DOHH2 (cell line): Measurements from ENCODE around the gene MR1.

ENCODE experiments used
- H3F3A ChIP-seq: fragments of 200-600 bp; sonication (generic), shearing (Covaris generic); 2 replicates; pipeline ENCODE4 v1.6.0; 2016; ENCODE audit warnings: antibody characterized with exemption, mild to moderate bottlenecking; ENCODE audit not compliant: control insufficient read depth, insufficient read depth
- H3K27ac ChIP-seq: fragments of 200-600 bp; sonication (generic); 2 replicates; pipeline ENCODE4 v1.5.1; 2014; ENCODE audit warnings: low read depth, mild to moderate bottlenecking, low read length, moderate library complexity
- H3K27me3 ChIP-seq: fragments of 200-600 bp; sonication (generic); 2 replicates; pipeline ENCODE4 v1.6.1; 2014; ENCODE audit warnings: mild to moderate bottlenecking, low read length, mixed read lengths; ENCODE audit not compliant: control insufficient read depth
- H3K36me3 ChIP-seq: fragments of 200-600 bp; sonication (generic); 2 replicates; pipeline ENCODE4 v1.6.1; 2014; ENCODE audit warnings: mild to moderate bottlenecking, low read length, moderate library complexity, mixed read lengths; ENCODE audit not compliant: control insufficient read depth
- H3K4me1 ChIP-seq: fragments of 200-600 bp; sonication (generic); 2 replicates; pipeline ENCODE4 v1.6.1; 2014; ENCODE audit warnings: mild to moderate bottlenecking, low read length, mixed read lengths; ENCODE audit not compliant: control insufficient read depth
- H3K4me2 ChIP-seq: fragments of 200-600 bp; sonication (generic); 2 replicates; pipeline ENCODE4 v1.6.0; 2014; ENCODE audit warnings: mild to moderate bottlenecking, low read length, moderate library complexity
- H3K4me3 ChIP-seq: fragments of 200-600 bp; sonication (generic); 2 replicates; pipeline ENCODE4 v1.5.1; 2014; ENCODE audit warnings: mild to moderate bottlenecking, low read length, mixed read lengths
- H3K79me2 ChIP-seq: fragments of 200-600 bp; sonication (generic); 2 replicates; pipeline ENCODE4 v1.6.1; 2014; ENCODE audit warnings: mild to moderate bottlenecking, low read length, mixed read lengths; ENCODE audit not compliant: control insufficient read depth
- H3K9me2 ChIP-seq: fragments of 200-600 bp; sonication (generic); replicated peaks from 2 replicates; pipeline ENCODE4 v1.6.1; 2014; ENCODE audit warnings: mild to moderate bottlenecking, low read length, mixed read lengths; ENCODE audit not compliant: control insufficient read depth
- H3K9me3 ChIP-seq: fragments of 200-600 bp; sonication (generic); 2 replicates; pipeline ENCODE4 v1.6.1; 2014; ENCODE audit warnings: antibody characterized with exemption, low read length, mixed read lengths; ENCODE audit not compliant: control insufficient read depth, insufficient read depth
- H4K20me1 ChIP-seq: fragments of 200-600 bp; sonication (generic); 2 replicates; pipeline ENCODE4 v1.6.0; 2014; ENCODE audit warnings: low read depth, mild to moderate bottlenecking, antibody characterized with exemption, low read length, moderate library complexity; ENCODE audit not compliant: control insufficient read depth, insufficient read depth
- CTCF ChIP-seq: fragments of 200-600 bp; sonication (generic); IDR thresholded peaks from one replicate; pipeline ENCODE4 v1.5.1; 2014; ENCODE audit warnings: antibody characterized with exemption, mild to moderate bottlenecking, low read depth, low read length; ENCODE audit not compliant: poor library complexity, severe bottlenecking
- EZH2phosphoT487 ChIP-seq: fragments of 200-600 bp; sonication (generic); IDR thresholded peaks from 2 replicates; pipeline ENCODE4 v1.6.1; 2017; ENCODE audit warnings: borderline replicate concordance, mild to moderate bottlenecking, antibody characterized with exemption, low read length, moderate library complexity, mixed read lengths

The MR1 gene

GRCh38 chr1:181061891-181062835 is 28.4 kb downstream of the MR1 start:
- TF ChIP-seq CTCF (no peak), EZH2phosphoT487 (no peak)
- Histone ChIP-seq H4K20me1 (no peaks in the 10 kb centered on the region), H3K27ac (peak overlapping the region; percentile 25; the same call in 1 of the 2 replicates), H3F3A (no peaks in the 10 kb centered on the region), H3K4me1 (peaks cover 17% of the 10 kb centered on the region), H3K79me2 (no peaks in the 10 kb centered on the region), H3K9me2 (no peaks in the 10 kb centered on the region), H3K4me2 (peak overlapping the region; percentile 54), H3K4me3 (peak overlapping the region; percentile 38), H3K9me3 (peaks cover 3% of the 10 kb centered on the region; the same call in 1 of the 2 replicates), H3K36me3 (no peaks in the 10 kb centered on the region), H3K27me3 (no peaks in the 10 kb centered on the region)

- H3K9me2 ChIP-seq, result no peaks in the 10 kb centered on the region
- no peak for TF ChIP-seq CTCF
- no peak for TF ChIP-seq EZH2phosphoT487
- no peaks in the 10 kb centered on the region for H4K20me1 ChIP-seq
- no peaks in the 10 kb centered on the region for H3K36me3 ChIP-seq
- peak overlapping the region; percentile 25; the same call in 1 of the 2 replicates for H3K27ac ChIP-seq
- no peaks in the 10 kb centered on the region for H3F3A ChIP-seq
- H3K4me2 ChIP-seq, result peak overlapping the region; percentile 54
- peaks cover 3% of the 10 kb centered on the region; the same call in 1 of the 2 replicates for H3K9me3 ChIP-seq
- H3K4me1 ChIP-seq, result peaks cover 17% of the 10 kb centered on the region
- peak overlapping the region; percentile 38 for H3K4me3 ChIP-seq
- no peaks in the 10 kb centered on the region for H3K27me3 ChIP-seq
- no peaks in the 10 kb centered on the region for H3K79me2 ChIP-seq
Measured at GRCh38 chr1:181062836-181063428, 29.1 kb downstream of the MR1 start.

GRCh38 chr1:181064011-181064623 is 30.3 kb downstream of the MR1 start:
- H3K27ac ChIP-seq, result no peak overlapping the region
- H3F3A ChIP-seq, result no peaks in the 10 kb centered on the region
- H3K36me3 ChIP-seq, result no peaks in the 10 kb centered on the region
- H3K4me1 ChIP-seq, result peaks cover 17% of the 10 kb centered on the region
- H4K20me1 ChIP-seq, result no peaks in the 10 kb centered on the region
- no peaks in the 10 kb centered on the region for H3K9me2 ChIP-seq
- peaks cover 3% of the 10 kb centered on the region; the same call in 1 of the 2 replicates for H3K9me3 ChIP-seq
- H3K4me3 ChIP-seq, result no peak overlapping the region
- no peaks in the 10 kb centered on the region for H3K27me3 ChIP-seq
- TF ChIP-seq EZH2phosphoT487 (no peak), CTCF (no peak)
- H3K79me2 ChIP-seq, result no peaks in the 10 kb centered on the region
- H3K4me2 ChIP-seq, result no peak overlapping the region
